Panc1 (cell line): ENCODE data around the gene MAGEB17. TPM values are rescaled to one million over a fixed set of nuclear protein-coding genes. Genes with fewer than 3 reads are reported as not detected.

Experiments used
- ATAC-seq: fragments of 200-7000 bp; cut with Tn5 transposase; 2 replicates; pipeline ENCODE4 v1.9.1; 2020; ENCODE audit warnings: mild to moderate bottlenecking, moderate library complexity
- BruUV-seq: library from RNA; stranded (reverse); fragments of 400-500 nt; replicated peaks from 2 replicates; lab custom pipeline; 2021; lab: Mats Ljungman, UMichigan
- CTCF ChIA-PET: fragments of 300-600 bp; sonication (Branson Sonifier 250); formaldehyde crosslinking; loops from one replicate; lab custom pipeline; 2022; ENCODE audit warnings: antibody characterized with exemption; lab: Charles Lee
- POLR2A ChIA-PET: fragments of 300-600 bp; sonication (Branson Sonifier 250); formaldehyde crosslinking; loops from one replicate; lab custom pipeline; 2022; ENCODE audit warnings: antibody characterized with exemption; lab: Charles Lee
- DNase-seq: peaks from one replicate; pipeline ENCODE4 v3.0.0-alpha.2; 2010; ENCODE audit warnings: low read depth, low spot score
- H3K27ac ChIP-seq: 2 replicates; pipeline ENCODE4 v1.5.1; 2011; ENCODE audit warnings: mild to moderate bottlenecking, low read length, inconsistent platforms
- H3K27me3 ChIP-seq: fragments of 200-500 bp; sonication (Bioruptor generic); 2 replicates; pipeline ENCODE4 v1.6.0; 2014; ENCODE audit warnings: low read length, inconsistent platforms; ENCODE audit not compliant: control insufficient read depth, insufficient read depth
- H3K36me3 ChIP-seq: fragments of 200-500 bp; sonication (Bioruptor generic); 2 replicates; pipeline ENCODE4 v1.5.1; 2014; ENCODE audit warnings: inconsistent platforms, mild to moderate bottlenecking, low read length, moderate library complexity; ENCODE audit not compliant: control insufficient read depth, insufficient read depth
- H3K4me1 ChIP-seq: 2 replicates; pipeline ENCODE4 v1.5.1; 2011; ENCODE audit warnings: inconsistent platforms, mild to moderate bottlenecking, low read length, moderate library complexity; ENCODE audit not compliant: control insufficient read depth, insufficient read depth
- H3K4me3 ChIP-seq, 2 experiments: 2 replicates each; pipeline ENCODE4 v1.5.1; 2011 to 2012; ENCODE audit warnings: low read depth in 2 of 2, low read length in 2 of 2, mild to moderate bottlenecking in 2 of 2, inconsistent platforms in 1 of 2, moderate library complexity in 1 of 2
- H3K9me3 ChIP-seq: fragments of 200-500 bp; sonication (Bioruptor generic); 2 replicates; pipeline ENCODE4 v1.5.1; 2014; ENCODE audit warnings: low read depth, mild to moderate bottlenecking, inconsistent platforms, low read length, moderate library complexity; ENCODE audit not compliant: control insufficient read depth, insufficient read depth
- CTCF ChIP-seq: fragments of 450-650 bp; IDR thresholded peaks from 2 replicates; pipeline ENCODE4 v1.5.1; 2017; ENCODE audit warnings: mild to moderate bottlenecking
- POLR2AphosphoS5 ChIP-seq: IDR thresholded peaks from 2 replicates; pipeline ENCODE4 v1.6.1; 2012; ENCODE audit warnings: mild to moderate bottlenecking, low read depth, low read length, moderate library complexity
- REST ChIP-seq, 2 experiments: IDR thresholded peaks; 2 replicates each; pipeline ENCODE4 v1.6.1; 2011 to 2012; ENCODE audit warnings: low read depth in 2 of 2, control low read depth in 1 of 2, low read length in 1 of 2, mild to moderate bottlenecking in 1 of 2, moderate library complexity in 1 of 2; ENCODE audit not compliant: insufficient read depth in 1 of 2
- SIN3A ChIP-seq: IDR thresholded peaks from 2 replicates; pipeline ENCODE4 v1.6.1; 2012; ENCODE audit warnings: low read depth, mild to moderate bottlenecking, low read length, moderate library complexity, borderline replicate concordance; ENCODE audit not compliant: insufficient read depth
- TCF7L2 ChIP-seq: IDR thresholded peaks from 2 replicates; pipeline ENCODE4 v1.6.1; 2011; ENCODE audit warnings: mild to moderate bottlenecking, low read depth, low read length, inconsistent platforms
- in situ Hi-C: cut with HindIII; loops from 2 replicates; pipeline ENCODE4 v1.10.0; 2016; ENCODE audit warnings: low sequenced_read_pairs, low pct_unique_long_range_greater_than_20kb
- intact Hi-C: fragments of 100-400 bp; cut with micrococcal nuclease; formaldehyde crosslinking; loops from one replicate; pipeline ENCODE4 v1.10.0; 2022; ENCODE audit not compliant: unreplicated experiment
- total RNA-seq: library from RNA; stranded (reverse); gene quantifications from one replicate; pipeline ENCODE4 v1.2.1, GENCODE V29; 2021; ENCODE audit not compliant: unreplicated experiment

Gene MAGEB17
- total RNA-seq, 1 experiment from 2014 or later: not detected

GRCh38 chrX:16199343-16199742 is 32.1 kb downstream of the MAGEB17 start:
- POLR2A ChIA-PET: no interaction called here
- Histone ChIP-seq H3K27me3 (no peaks in the 10 kb centered on the region), H3K9me3 (no peaks in the 10 kb centered on the region), H3K27ac (no peak overlapping the region), H3K36me3 (no peaks in the 10 kb centered on the region), H3K4me3 (no peak overlapping the region), H3K4me1 (no peaks in the 10 kb centered on the region)
- TF ChIP-seq TCF7L2 (no peak), POLR2AphosphoS5 (no peak), SIN3A (no peak), CTCF (no peak), REST (IDR thresholded peaks at IDR 0.05; ENCODE audit: insufficient read depth in 1 of 2, low read depth in 2 of 2, low read length in 1 of 2) (no peak)
- in situ Hi-C loops: no loop called here
- DNase-seq: no peak
- BruUV-seq: no TSS peak
- no peak for ATAC-seq
- intact Hi-C loops: no loop called here
- CTCF ChIA-PET: no interaction called here

- Histone ChIP-seq H3K36me3 (no peaks in the 10 kb centered on the region), H3K27me3 (no peaks in the 10 kb centered on the region), H3K4me1 (no peaks in the 10 kb centered on the region), H3K27ac (no peak overlapping the region), H3K9me3 (no peaks in the 10 kb centered on the region), H3K4me3 (no peak overlapping the region)
- BruUV-seq: no TSS peak
- POLR2A ChIA-PET: no interaction called here
- in situ Hi-C loops (no loop called here), intact Hi-C loops (no loop called here)
- ATAC-seq: no peak
- DNase-seq: no peak
- TF ChIP-seq TCF7L2: no peak
- CTCF ChIA-PET: no interaction called here
These were observed 35.7 kb downstream of the MAGEB17 start for GRCh38 chrX:16202943-16203342.

- POLR2A ChIA-PET: no interaction called here
- CTCF ChIA-PET: no interaction called here
- intact Hi-C loops: no loop called here
- TF ChIP-seq POLR2AphosphoS5 (no peak), SIN3A (no peak), CTCF (no peak), TCF7L2 (no peak), REST (IDR thresholded peaks at IDR 0.05; ENCODE audit: insufficient read depth in 1 of 2, low read depth in 2 of 2, low read length in 1 of 2) (no peak)
- DNase-seq (no peak), ATAC-seq (no peak)
- Histone ChIP-seq H3K36me3 (no peaks in the 10 kb centered on the region), H3K4me3 (no peak overlapping the region), H3K27me3 (no peaks in the 10 kb centered on the region), H3K27ac (no peak overlapping the region), H3K4me1 (no peaks in the 10 kb centered on the region), H3K9me3 (no peaks in the 10 kb centered on the region)
- in situ Hi-C loops: no loop called here
- BruUV-seq: no TSS peak
These were observed 37.3 kb downstream of the MAGEB17 start for GRCh38 chrX:16204538-16204937.
